AG04450 (cell line): ENCODE measurements around the gene PSMG4. TPM values are rescaled to one million over a fixed set of nuclear protein-coding genes. Genes with fewer than 3 reads are reported as not detected.

Source experiments
- CTCF ChIA-PET: fragments of 300-600, 350-600 bp; formaldehyde crosslinking; extraction: SDS; loops from one replicate; lab custom pipeline; 2022; ENCODE audit warnings: antibody characterized with exemption, inconsistent platforms; lab: Charles Lee
- POLR2A ChIA-PET: fragments of 350-600 bp; formaldehyde crosslinking; extraction: SDS; loops from one replicate; lab custom pipeline; 2021; ENCODE audit warnings: antibody characterized with exemption, inconsistent platforms; lab: Yijun Ruan, JAX
- DNase-seq: peaks from one replicate; pipeline ENCODE4 v3.0.0-alpha.2; 2011; ENCODE audit warnings: low read depth, low spot score
- H3K27ac ChIP-seq: one replicate; pipeline ENCODE4 v1.5.1; 2012; ENCODE audit warnings: low read depth, low read length, control low read depth
- H3K27me3 ChIP-seq: one replicate; pipeline ENCODE4 v1.6.0; 2012; ENCODE audit warnings: low read length; ENCODE audit not compliant: control insufficient read depth, insufficient read depth
- H3K4me3 ChIP-seq: 2 replicates; pipeline ENCODE4 v1.5.1; 2011; ENCODE audit warnings: mild to moderate bottlenecking, low read depth, low read length, control low read depth
- H3K9me3 ChIP-seq: 2 replicates; pipeline ENCODE4 v1.5.1; 2012; ENCODE audit warnings: low read length; ENCODE audit not compliant: control insufficient read depth, insufficient read depth
- CTCF ChIP-seq: IDR thresholded peaks from 2 replicates; pipeline ENCODE4 v1.5.1; 2011; ENCODE audit warnings: low read depth, low read length, control low read depth, inconsistent platforms
- polyA plus RNA-seq: library from polyadenylated mRNA; depleted of rRNA; stranded (reverse); fragments of >200 nt; gene quantifications from 2 replicates; pipeline ENCODE4 v1.2.3, GENCODE V29; 2011

The PSMG4 gene
- polyA plus RNA-seq, 1 experiment, result 15.8 TPM

GRCh38 chr6:3286641-3287171 lies 28.0 kb downstream of the PSMG4 start:
- Histone ChIP-seq H3K9me3 (no peaks in the 10 kb centered on the region; the same call in 1 of the 2 replicates), H3K27me3 (no peaks in the 10 kb centered on the region), H3K4me3 (no peak overlapping the region), H3K27ac (no peak overlapping the region)
- ChIA-PET CTCF (interaction anchor here (0.9 kb wide), 1 partner anchor 445 kb away, joined by 3 read pairs; no protein-coding TSS in a partner anchor), POLR2A (interaction anchor here (0.6 kb wide), 1 partner anchor 391 kb away, joined by 3 read pairs; no protein-coding TSS in a partner anchor)
- no peak for DNase-seq
- TF ChIP-seq CTCF, result no peak

GRCh38 chr6:3287308-3287707 lies 28.6 kb downstream of the PSMG4 start:
- POLR2A ChIA-PET, result no interaction called here
- TF ChIP-seq CTCF, result no peak
- no peak overlapping the region for H3K4me3 ChIP-seq
- H3K27ac ChIP-seq, result no peak overlapping the region
- CTCF ChIA-PET, result no interaction called here
- no peaks in the 10 kb centered on the region; the same call in 1 of the 2 replicates for H3K9me3 ChIP-seq
- DNase-seq, result no peak
- no peaks in the 10 kb centered on the region for H3K27me3 ChIP-seq

GRCh38 chr6:3287976-3288707 lies 29.4 kb downstream of the PSMG4 start:
- TF ChIP-seq CTCF, result no peak
- ChIA-PET CTCF (no interaction called here), POLR2A (no interaction called here)
- no peak overlapping the region for H3K27ac ChIP-seq
- no peaks in the 10 kb centered on the region for H3K27me3 ChIP-seq
- no peak overlapping the region for H3K4me3 ChIP-seq
- H3K9me3 ChIP-seq, result no peaks in the 10 kb centered on the region; the same call in 1 of the 2 replicates
- no peak for DNase-seq

GRCh38 chr6:3288711-3289663 lies 30.2 kb downstream of the PSMG4 start:
- CTCF ChIA-PET, result interaction anchor here (1.0 kb wide), 1 partner anchor 122 kb away, joined by 3 read pairs; no protein-coding TSS in a partner anchor
- POLR2A ChIA-PET, result no interaction called here
- no peak for DNase-seq
- no peak for TF ChIP-seq CTCF
- Histone ChIP-seq H3K9me3 (no peaks in the 10 kb centered on the region; the same call in 1 of the 2 replicates), H3K27ac (no peak overlapping the region), H3K4me3 (no peak overlapping the region), H3K27me3 (peaks cover 7% of the 10 kb centered on the region)
